Vagina (tissue), 2 donors: ENCODE data around the gene CCT8L2. TPM values are rescaled to one million over a fixed set of nuclear protein-coding genes. Genes with fewer than 3 reads are reported as not detected.
"Not testable (repeated sequence)": the region's sequence is repeated elsewhere in the genome, so short reads cannot be mapped to it uniquely, and the experiment has no call there.

Experiments used
- DNase-seq, 2 donors: peaks; one replicate each; pipeline ENCODE4 v3.0.0-alpha.2; 2017; ENCODE audit errors: extremely low spot score in 2 of 2
- H3K27ac ChIP-seq: fragments of 200-600 bp; sonication (generic); one replicate; pipeline ENCODE4 v1.5.1; 2019
- H3K27me3 ChIP-seq: fragments of 200-600 bp; sonication (generic); one replicate; pipeline ENCODE4 v1.5.1; 2019
- H3K36me3 ChIP-seq, 2 donors: fragments of 200-600 bp; sonication (generic); one replicate each; pipeline ENCODE4 v1.5.1; 2017 to 2019
- H3K4me1 ChIP-seq: fragments of 200-600 bp; sonication (generic); one replicate; pipeline ENCODE4 v1.5.1; 2019
- H3K4me3 ChIP-seq, 2 donors: fragments of 200-600 bp; sonication (generic); 1 replicate in 1 of 2; 2 replicates in 1 of 2; pipeline ENCODE4 v1.5.1; 2016 to 2019
- H3K9me3 ChIP-seq: fragments of 200-600 bp; sonication (generic); one replicate; pipeline ENCODE4 v1.5.1; 2019
- intact Hi-C: fragments of 100-400 bp; cut with DNase I; formaldehyde crosslinking; loops from one replicate; pipeline ENCODE4 v1.15.1; 2023
- total RNA-seq: library from RNA; depleted of rRNA; stranded (reverse); fragments of >200 nt; gene quantifications from one replicate; pipeline ENCODE4 v1.2.3, GENCODE V29; 2016

The CCT8L2 gene, protein sequence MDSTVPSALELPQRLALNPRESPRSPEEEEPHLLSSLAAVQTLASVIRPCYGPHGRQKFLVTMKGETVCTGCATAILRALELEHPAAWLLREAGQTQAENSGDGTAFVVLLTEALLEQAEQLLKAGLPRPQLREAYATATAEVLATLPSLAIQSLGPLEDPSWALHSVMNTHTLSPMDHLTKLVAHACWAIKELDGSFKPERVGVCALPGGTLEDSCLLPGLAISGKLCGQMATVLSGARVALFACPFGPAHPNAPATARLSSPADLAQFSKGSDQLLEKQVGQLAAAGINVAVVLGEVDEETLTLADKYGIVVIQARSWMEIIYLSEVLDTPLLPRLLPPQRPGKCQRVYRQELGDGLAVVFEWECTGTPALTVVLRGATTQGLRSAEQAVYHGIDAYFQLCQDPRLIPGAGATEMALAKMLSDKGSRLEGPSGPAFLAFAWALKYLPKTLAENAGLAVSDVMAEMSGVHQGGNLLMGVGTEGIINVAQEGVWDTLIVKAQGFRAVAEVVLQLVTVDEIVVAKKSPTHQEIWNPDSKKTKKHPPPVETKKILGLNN
- total RNA-seq = not detected

DNA sequence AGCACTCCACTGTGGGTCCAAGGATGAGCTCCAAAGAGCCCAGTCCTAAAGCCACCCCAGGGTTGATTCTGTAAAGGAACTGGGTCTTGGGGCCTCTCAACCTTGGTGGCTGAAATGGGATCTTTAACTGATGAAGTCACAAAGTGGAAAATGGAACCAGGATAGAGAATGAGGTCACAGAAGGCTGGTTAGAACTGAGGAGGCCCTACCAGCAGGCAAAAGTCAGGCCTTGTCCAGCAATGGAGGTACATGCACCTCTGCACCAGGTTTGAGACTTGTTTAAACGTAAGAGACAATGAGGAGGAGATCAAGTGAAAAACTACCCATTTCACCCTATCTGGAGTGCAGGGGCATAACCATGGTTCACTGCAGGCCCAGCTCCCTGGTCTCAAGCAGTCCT, at the start of gene CCT8L2:
TSS of gene CCT8L2 (minus strand) at position 101 of the 400 bp plus-strand sequence. CDS start 260 bp downstream, outside the sequence.
- H3K36me3 ChIP-seq, H3K27ac ChIP-seq, H3K4me3 ChIP-seq, H3K4me1 ChIP-seq, intact Hi-C loops, H3K9me3 ChIP-seq, H3K27me3 ChIP-seq, DNase-seq: not testable (repeated sequence)

DNA sequence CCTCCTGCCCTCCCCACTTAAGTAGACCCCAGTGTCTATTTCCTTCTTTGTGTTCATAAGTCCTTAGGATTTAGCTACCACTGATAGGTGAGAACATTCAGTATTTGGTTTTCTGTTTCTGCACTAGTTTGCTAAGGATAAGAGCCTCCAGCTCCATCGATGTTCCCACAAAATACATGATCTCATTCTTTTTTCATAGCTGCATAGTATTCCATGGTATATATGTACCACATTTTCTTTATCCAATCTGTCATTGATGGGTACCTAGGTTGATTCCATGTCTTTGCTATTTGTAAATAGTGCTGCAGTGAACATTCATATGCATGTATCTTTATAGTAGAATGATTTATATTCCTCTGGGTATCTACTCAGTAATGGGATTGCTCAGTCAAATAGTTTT, 42.8 kb upstream of the CCT8L2 start:
- DNase-seq, H3K4me3 ChIP-seq, H3K27me3 ChIP-seq, intact Hi-C loops, H3K4me1 ChIP-seq, H3K27ac ChIP-seq, H3K9me3 ChIP-seq, H3K36me3 ChIP-seq: not testable (repeated sequence)

DNA sequence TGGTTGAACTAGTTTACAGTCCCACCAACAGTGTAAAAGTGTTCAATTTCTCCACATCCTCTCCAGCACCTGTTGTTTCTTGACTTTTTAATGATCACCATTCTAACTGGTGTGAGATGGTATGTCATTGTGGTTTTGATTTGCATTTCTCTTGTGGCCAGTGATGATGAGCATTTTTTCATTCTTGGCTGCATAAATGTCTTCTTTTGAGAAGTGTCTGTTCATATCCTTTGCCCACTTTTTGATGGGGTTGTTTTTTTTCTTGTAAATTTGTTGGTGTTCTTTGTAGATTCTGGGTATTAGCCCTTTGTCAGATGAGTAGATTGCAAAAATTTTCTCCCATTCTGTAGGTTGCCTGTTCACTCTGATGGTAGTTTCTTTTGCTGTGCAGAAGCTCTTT, 41.5 kb upstream of the CCT8L2 start:
- H3K27me3 ChIP-seq, H3K4me3 ChIP-seq, H3K36me3 ChIP-seq, H3K4me1 ChIP-seq, intact Hi-C loops, DNase-seq, H3K27ac ChIP-seq, H3K9me3 ChIP-seq: not testable (repeated sequence)

DNA sequence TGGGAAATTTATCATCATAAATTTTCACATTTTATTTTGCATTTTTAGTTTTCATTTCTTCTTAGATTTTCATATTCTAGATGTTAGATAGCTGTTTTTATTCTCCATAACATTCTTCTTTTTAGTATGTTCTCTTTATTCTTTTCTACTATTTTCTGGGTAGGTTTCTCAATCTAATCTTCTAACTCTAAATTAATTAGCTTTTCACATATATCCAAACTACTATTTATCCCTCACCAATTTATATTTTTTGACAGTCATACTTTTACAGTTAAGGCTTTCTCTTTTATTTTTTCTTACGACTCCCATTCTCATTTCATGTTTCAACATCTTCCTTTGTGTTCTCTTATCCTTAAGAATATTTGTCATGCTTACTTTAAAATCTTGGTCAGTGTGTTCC, 35.9 kb upstream of the CCT8L2 start:
- H3K4me1 ChIP-seq, H3K4me3 ChIP-seq, H3K27ac ChIP-seq, H3K27me3 ChIP-seq, DNase-seq, H3K9me3 ChIP-seq, H3K36me3 ChIP-seq, intact Hi-C loops: not testable (repeated sequence)

DNA sequence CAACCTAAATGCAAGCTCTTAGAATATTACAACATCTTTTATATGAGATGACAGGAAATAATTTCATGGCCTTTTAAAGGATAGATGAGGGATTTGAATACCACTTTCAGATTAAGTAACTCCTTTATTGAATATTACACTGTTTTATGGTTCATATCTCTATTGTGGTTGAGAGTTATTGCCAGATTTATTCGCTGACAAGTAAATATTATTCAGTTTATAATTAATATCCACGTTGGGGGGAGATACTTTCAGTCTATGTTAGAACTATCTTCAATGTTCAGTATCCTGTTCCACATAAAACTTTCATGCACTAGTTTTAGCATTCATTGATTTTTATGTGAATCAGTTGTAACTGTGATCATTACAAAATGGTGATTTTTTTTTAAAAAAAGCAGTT, 32.4 kb upstream of the CCT8L2 start:
- DNase-seq = not testable (repeated sequence)

DNA sequence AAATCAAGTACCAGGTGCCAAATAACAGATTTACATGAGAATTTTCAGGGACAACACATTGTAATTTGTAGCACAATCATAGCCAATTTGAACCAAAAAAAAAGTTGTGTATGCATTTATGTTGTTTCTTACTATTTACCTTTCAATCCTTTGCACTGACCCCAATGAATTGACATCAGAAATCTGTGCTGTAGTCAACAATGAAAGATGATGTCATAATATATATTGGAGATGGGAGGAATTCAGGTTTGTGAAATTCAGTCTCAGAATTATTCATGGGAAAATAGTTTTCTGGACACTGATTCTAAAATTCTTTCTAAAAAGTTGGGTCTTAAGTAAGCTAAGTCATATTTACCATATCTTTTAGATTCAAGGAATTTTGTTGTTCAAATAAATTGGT, 31.0 kb upstream of the CCT8L2 start:
- H3K4me1 ChIP-seq, intact Hi-C loops, H3K9me3 ChIP-seq, H3K27ac ChIP-seq, H3K27me3 ChIP-seq, H3K4me3 ChIP-seq, H3K36me3 ChIP-seq, DNase-seq: not testable (repeated sequence)

More for the DNA sequence above, 32.4 kb upstream of the CCT8L2 start:
- H3K36me3 ChIP-seq, H3K4me1 ChIP-seq, H3K27ac ChIP-seq, intact Hi-C loops, H3K9me3 ChIP-seq, H3K4me3 ChIP-seq, H3K27me3 ChIP-seq: not testable (repeated sequence)

DNA sequence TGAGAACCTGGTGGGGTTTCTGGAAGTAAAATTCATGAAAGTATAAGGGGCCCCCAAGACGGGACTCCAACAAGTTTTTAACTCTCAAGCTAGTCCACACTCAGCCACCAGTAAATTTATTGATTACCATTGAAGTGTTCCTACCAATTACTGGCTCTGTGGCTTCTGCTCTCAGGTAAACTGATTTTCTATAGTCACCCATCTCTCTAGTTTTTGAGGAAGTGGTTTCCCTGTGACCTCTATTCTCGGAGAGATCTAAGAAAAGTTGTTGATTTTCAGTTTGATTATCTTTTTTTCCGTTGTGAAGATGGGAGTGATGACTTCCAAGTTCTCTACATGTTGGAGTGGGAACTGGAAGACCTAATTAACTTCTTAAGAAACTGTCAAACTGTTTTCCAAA, 24.9 kb upstream of the CCT8L2 start:
- H3K27ac ChIP-seq, H3K9me3 ChIP-seq, H3K4me1 ChIP-seq, H3K27me3 ChIP-seq, DNase-seq, intact Hi-C loops, H3K36me3 ChIP-seq, H3K4me3 ChIP-seq: not testable (repeated sequence)

DNA sequence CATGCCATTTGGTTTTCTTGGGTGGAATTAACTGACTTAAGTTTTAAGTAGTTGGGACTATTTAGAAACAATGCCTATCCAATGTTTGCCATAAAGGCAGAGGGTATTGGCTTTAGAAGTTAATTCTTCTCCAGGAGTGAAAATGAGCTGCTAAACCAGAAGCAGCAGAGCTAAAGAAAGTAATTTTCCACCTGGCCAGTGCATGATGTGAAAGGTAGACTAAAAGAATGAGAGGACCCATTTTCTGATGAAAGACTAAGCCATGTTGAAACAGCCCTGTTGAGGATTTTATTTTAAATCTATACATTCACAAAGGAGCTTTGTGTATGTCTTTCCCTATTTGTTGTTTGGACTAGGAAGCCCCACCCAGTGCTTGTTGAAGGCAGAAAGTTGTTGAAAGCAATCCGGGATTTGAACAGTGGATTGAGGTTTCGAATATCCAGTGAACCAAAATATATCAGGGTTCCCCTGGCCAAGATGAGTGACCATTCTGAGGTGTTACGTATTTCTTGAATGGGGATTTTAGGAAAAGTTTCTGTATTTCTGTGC, 23.9 kb upstream of the CCT8L2 start:
- H3K27ac ChIP-seq, H3K4me3 ChIP-seq, DNase-seq, H3K4me1 ChIP-seq, H3K27me3 ChIP-seq, H3K9me3 ChIP-seq, intact Hi-C loops, H3K36me3 ChIP-seq: not testable (repeated sequence)

DNA sequence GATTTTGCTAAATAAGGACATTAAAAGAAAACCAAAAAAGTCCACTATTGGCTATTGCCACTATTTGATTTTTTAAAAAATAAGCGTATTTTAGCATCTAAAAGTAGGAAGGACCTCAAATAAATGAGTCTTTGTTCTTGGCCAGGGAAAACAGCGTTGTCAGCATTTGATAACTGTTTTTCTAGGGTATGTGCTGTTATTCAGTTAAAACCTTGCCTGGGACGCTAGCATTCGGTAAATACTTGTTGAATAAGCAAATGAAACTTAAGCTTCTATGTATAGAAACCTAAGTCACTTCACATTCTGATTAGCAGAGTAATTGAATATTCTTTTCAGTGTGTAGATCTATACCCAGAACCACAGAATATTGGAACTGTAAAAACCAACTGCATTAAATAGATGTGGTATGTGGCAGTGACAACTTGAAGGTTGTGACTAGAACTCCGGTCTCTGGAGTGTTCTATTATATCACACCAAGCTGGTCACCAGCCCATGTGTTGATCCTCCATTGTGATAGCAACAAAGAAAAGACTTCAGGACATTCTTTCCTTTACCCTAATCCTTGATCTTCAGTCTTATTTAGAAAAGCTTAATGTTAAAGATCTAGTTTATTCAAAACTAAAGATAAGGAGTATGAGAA, 23.1 kb upstream of the CCT8L2 start:
- H3K27ac ChIP-seq, H3K27me3 ChIP-seq, DNase-seq, H3K4me1 ChIP-seq, H3K36me3 ChIP-seq, intact Hi-C loops, H3K4me3 ChIP-seq, H3K9me3 ChIP-seq: not testable (repeated sequence)
